ENCODE results near the gene PNPLA1.

Gene PNPLA1

GRCh38 chr6:36353411-36353915 is 83.6 kb downstream of the PNPLA1 start:
- H3K4me1 ChIP-seq (ENCODE audit: control insufficient read depth in 1 of 2, insufficient read depth in 2 of 2, low read length in 2 of 2): peaks cover 0 to 7% of the 10 kb centered on the region in 2 donors
- no peaks in the 10 kb centered on the region for H3K27me3 ChIP-seq (ENCODE audit: low read depth, low read length)
- no peaks in the 10 kb centered on the region for H3K9me3 ChIP-seq (ENCODE audit: control insufficient read depth in 1 of 2, low read length in 2 of 2)
- H3K36me3 ChIP-seq (ENCODE audit: control insufficient read depth in 1 of 2, insufficient read depth in 2 of 2, low read length in 2 of 2): no peaks in the 10 kb centered on the region
- H3K4me3 ChIP-seq (ENCODE audit: low read depth in 1 of 2, low read length in 2 of 2): no peak overlapping the region
- H3K27ac ChIP-seq (ENCODE audit: low read length): no peak overlapping the region

GRCh38 chr6:36355819-36356218 is 86.0 kb downstream of the PNPLA1 start:
- Histone ChIP-seq H3K27ac (ENCODE audit: low read length) (no peak overlapping the region), H3K27me3 (ENCODE audit: low read depth, low read length) (no peaks in the 10 kb centered on the region), H3K36me3 (ENCODE audit: control insufficient read depth in 1 of 2, insufficient read depth in 2 of 2, low read length in 2 of 2) (no peaks in the 10 kb centered on the region), H3K4me3 (ENCODE audit: low read depth in 1 of 2, low read length in 2 of 2) (no peak overlapping the region), H3K4me1 (ENCODE audit: control insufficient read depth in 1 of 2, insufficient read depth in 2 of 2, low read length in 2 of 2) (peaks cover 1 to 7% of the 10 kb centered on the region in 2 donors), H3K9me3 (ENCODE audit: control insufficient read depth in 1 of 2, low read length in 2 of 2) (no peaks in the 10 kb centered on the region)

- H3K4me1 ChIP-seq (ENCODE audit: control insufficient read depth in 1 of 2, insufficient read depth in 2 of 2, low read length in 2 of 2): peaks cover 0 to 7% of the 10 kb centered on the region in 2 donors
- no peak overlapping the region for H3K4me3 ChIP-seq (ENCODE audit: low read depth in 1 of 2, low read length in 2 of 2)
- no peaks in the 10 kb centered on the region for H3K9me3 ChIP-seq (ENCODE audit: control insufficient read depth in 1 of 2, low read length in 2 of 2)
- no peaks in the 10 kb centered on the region for H3K36me3 ChIP-seq (ENCODE audit: control insufficient read depth in 1 of 2, insufficient read depth in 2 of 2, low read length in 2 of 2)
- no peaks in the 10 kb centered on the region for H3K27me3 ChIP-seq (ENCODE audit: low read depth, low read length)
- H3K27ac ChIP-seq (ENCODE audit: low read length): no peak overlapping the region
Observed at GRCh38 chr6:36357872-36358225, 88.0 kb downstream of the PNPLA1 start.

Data from muscle layer of duodenum (tissue), 2 donors.